Thyroid gland (tissue), 4 donors: ENCODE measurements around the gene ZNF655. TPM values are rescaled to one million over a fixed set of nuclear protein-coding genes. Genes with fewer than 3 reads are reported as not detected.

ENCODE experiments used
- DNase-seq, 2 donors: peaks; one replicate each; pipeline ENCODE4 v3.0.0-alpha.2; 2019
- H3K27ac ChIP-seq, 3 donors: fragments of 200-600 bp; sonication (generic); 1 replicate in 2 of 3; 2 replicates in 1 of 3; pipeline ENCODE4 v1.5.1; 2016 to 2019; ENCODE audit warnings: mild to moderate bottlenecking in 1 of 3, moderate library complexity in 1 of 3
- H3K27me3 ChIP-seq: fragments of 200-600 bp; sonication (generic); one replicate; pipeline ENCODE4 v1.5.1; 2019
- H3K36me3 ChIP-seq, 2 donors: fragments of 200-600 bp; sonication (generic); one replicate each; pipeline ENCODE4 v1.5.1; 2016 to 2019
- H3K4me1 ChIP-seq, 2 donors: fragments of 200-600 bp; sonication (generic); one replicate each; pipeline ENCODE4 v1.5.1; 2017 to 2019
- H3K4me3 ChIP-seq, 3 donors: fragments of 200-600 bp; sonication (generic); replicated peaks in 1 of 3; 1 replicate in 2 of 3; 2 replicates in 1 of 3; pipeline ENCODE4 v1.5.1; 2016; ENCODE audit warnings: mild to moderate bottlenecking in 1 of 3
- H3K9me3 ChIP-seq: fragments of 200-600 bp; sonication (generic); one replicate; pipeline ENCODE4 v1.5.1; 2017
- CTCF ChIP-seq, 6 experiments: fragments of 200-600 bp in 3 of 6; fragments of 450-650 bp in 3 of 6; sonication (generic) in 3 of 6; IDR thresholded peaks; one replicate each; pipeline ENCODE4 v1.5.1; 2016 to 2019; ENCODE audit warnings: antibody characterized with exemption in 6 of 6, mild to moderate bottlenecking in 2 of 6, inconsistent platforms in 1 of 6, moderate library complexity in 1 of 6
- POLR2A ChIP-seq, 2 donors: fragments of 450-650 bp; IDR thresholded peaks; one replicate each; pipeline ENCODE4 v1.6.1; 2017; ENCODE audit warnings: antibody characterized with exemption in 2 of 2, mild to moderate bottlenecking in 2 of 2, moderate library complexity in 1 of 2
- WGBS, 2 donors: methylation state at CpG; one replicate each; pipeline ENCODE4 v1.1.5; 2017; 5-methylcytosine and 5-hydroxymethylcytosine counted together
- intact Hi-C: fragments of 100-400 bp; cut with DNase I; formaldehyde crosslinking; loops from one replicate; pipeline ENCODE4 v1.15.1; 2023
- total RNA-seq, 4 donors: library from RNA; depleted of rRNA; stranded (reverse); fragments of >200 nt; gene quantifications; one replicate each; pipeline ENCODE4 v1.2.3, GENCODE V29; 2016

The ZNF655 gene
- total RNA-seq, 4 donors from 2014 or later: 113 to 144 (median 118) TPM

- H3K27me3 ChIP-seq: no peaks in the 10 kb centered on the region
- WGBS, 2 donors: 78 to 79% methylated on average over 3 of the region's 3 CpGs
- H3K4me3 ChIP-seq: no peak overlapping the region
- H3K9me3 ChIP-seq: no peaks in the 10 kb centered on the region
- no peak for DNase-seq
- intact Hi-C loops: loop anchor here (10.0 kb wide), 1 partner anchor 60 kb away; the partner anchor contains the start of genes FAM200A and ZNF655
- H3K4me1 ChIP-seq: peaks cover 9 to 11% of the 10 kb centered on the region in 2 donors
- no peak overlapping the region for H3K27ac ChIP-seq
- TF ChIP-seq POLR2A (IDR thresholded peaks at IDR 0.05): no peak
- TF ChIP-seq CTCF (IDR thresholded peaks at IDR 0.05): no peak
- H3K36me3 ChIP-seq: peaks cover 3 to 4% of the 10 kb centered on the region in 2 donors
Measured at GRCh38 chr7:99614495-99614894, 56.1 kb downstream of the ZNF655 start.

DNA sequence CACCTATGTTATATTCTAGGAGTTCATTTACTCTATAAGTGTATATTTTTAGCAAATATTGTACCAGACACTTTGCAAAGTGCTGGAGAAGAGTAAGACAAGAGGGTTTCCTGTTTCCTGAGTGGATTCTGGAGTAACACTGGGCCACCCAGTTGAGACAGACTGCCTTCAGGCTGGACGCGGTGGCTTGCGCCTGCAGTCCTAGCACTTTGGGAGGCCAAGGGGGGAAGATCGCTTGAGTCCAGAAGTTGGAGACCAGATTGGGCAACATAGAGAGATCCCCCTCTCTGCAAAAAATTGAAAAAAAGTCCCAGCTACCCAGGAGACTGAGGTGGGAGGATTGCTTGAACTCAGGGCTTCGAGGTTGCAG lies 57.5 kb downstream of the ZNF655 start:
- Histone ChIP-seq H3K27ac (peak overlapping the region in 1 of 3 donors; percentile 77), H3K4me3 (peak overlapping the region in 1 of 3 donors; percentile 97), H3K27me3 (no peaks in the 10 kb centered on the region), H3K4me1 (peaks cover 9 to 11% of the 10 kb centered on the region in 2 donors), H3K9me3 (no peaks in the 10 kb centered on the region), H3K36me3 (peaks cover 17 to 19% of the 10 kb centered on the region in 2 donors)
- 90 to 99% methylated on average over 5 of the region's 5 CpGs for WGBS, 2 donors
- intact Hi-C loops: loop anchor here (10.0 kb wide), 1 partner anchor 61 kb away; the partner anchor contains the start of genes FAM200A and ZNF655
- no peak for TF ChIP-seq POLR2A (IDR thresholded peaks at IDR 0.05)
- TF ChIP-seq CTCF (IDR thresholded peaks at IDR 0.05): no peak
- DNase-seq: no peak

DNA sequence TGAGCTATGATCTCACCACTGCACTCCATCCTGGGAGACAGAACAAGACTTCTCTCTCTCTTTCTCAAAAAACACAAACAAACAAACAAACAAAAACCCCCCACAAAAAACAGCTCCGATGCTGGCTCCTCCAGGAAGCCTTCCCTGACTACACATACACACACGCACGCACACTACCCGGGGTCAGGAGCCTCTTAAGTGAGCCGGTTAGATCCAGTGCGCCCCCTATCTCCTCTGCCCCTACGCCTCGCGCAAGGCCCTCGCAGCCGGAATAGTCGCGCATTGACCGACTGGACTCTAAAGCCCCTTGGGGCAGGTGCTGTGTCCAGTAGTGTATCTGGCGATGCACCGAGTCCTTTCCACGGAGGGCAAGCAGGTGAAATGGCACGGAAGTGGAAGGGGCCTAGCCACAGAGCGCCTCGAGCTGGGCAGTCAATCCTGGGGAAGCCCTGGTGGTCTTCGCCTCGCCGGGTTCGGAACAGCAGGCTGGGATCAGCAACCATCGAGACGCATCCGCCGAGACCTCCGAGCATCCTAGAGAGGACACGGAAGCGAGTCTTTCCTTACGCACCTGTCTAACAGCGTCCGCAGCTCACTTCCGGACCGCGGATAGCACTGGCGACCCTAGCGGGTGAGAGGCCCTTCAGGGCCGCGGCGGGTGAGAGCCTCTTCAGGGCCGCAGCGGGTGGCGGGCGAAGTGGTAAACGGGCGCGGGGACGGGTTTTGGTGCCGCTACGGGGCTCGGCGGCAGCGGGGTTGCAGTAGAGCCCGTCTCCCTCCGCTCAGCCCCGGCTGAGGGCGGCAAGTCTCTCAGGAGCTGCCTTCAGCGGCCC lies 58.1 kb downstream of the ZNF655 start, which contains the start of gene ZSCAN25:
Gene ZSCAN25 (plus strand): TSS at position 588 of the 833 bp plus-strand sequence. CDS start 2,661 bp downstream, outside the sequence.
- Histone ChIP-seq H3K4me1 (peaks cover 9 to 11% of the 10 kb centered on the region in 2 donors), H3K27me3 (no peaks in the 10 kb centered on the region), H3K9me3 (no peaks in the 10 kb centered on the region), H3K27ac (peak within 1 kb of the TSS in 2 of 3 donors; percentile 77 to 79), H3K36me3 (peaks cover 23% of the 10 kb centered on the region in 2 donors), H3K4me3 (peak within 1 kb of the TSS; percentile 60 to 97 (median 96))
- peak in 2 of 6 experiments; percentile 9 to 10 for TF ChIP-seq CTCF (IDR thresholded peaks at IDR 0.05)
- peak in 1 of 2 donors; percentile 59 for TF ChIP-seq POLR2A (IDR thresholded peaks at IDR 0.05)
- DNase-seq: peak; percentile 82 to 87
- intact Hi-C loops: loop anchor here (10.0 kb wide), 1 partner anchor 62 kb away; the partner anchor contains the start of genes FAM200A and ZNF655
- WGBS, 2 donors: 2% methylated on average over 15 to 21 of the region's 60 CpGs

GRCh38 chr7:99617192-99617781 lies 58.8 kb downstream of the ZNF655 start:
- peaks cover 29 to 30% of the 10 kb centered on the region in 2 donors for H3K36me3 ChIP-seq
- no peaks in the 10 kb centered on the region for H3K27me3 ChIP-seq
- no peak for TF ChIP-seq POLR2A (IDR thresholded peaks at IDR 0.05)
- no peak for TF ChIP-seq CTCF (IDR thresholded peaks at IDR 0.05)
- 16 to 22% methylated on average over 19 to 22 of the region's 22 CpGs for WGBS, 2 donors
- intact Hi-C loops: loop anchor here (10.0 kb wide), 1 partner anchor 62 kb away; the partner anchor contains the start of genes FAM200A and ZNF655
- H3K9me3 ChIP-seq: no peaks in the 10 kb centered on the region
- H3K4me3 ChIP-seq: peak overlapping the region; percentile 60 to 97 (median 96)
- H3K4me1 ChIP-seq: peaks cover 9 to 11% of the 10 kb centered on the region in 2 donors
- peak overlapping the region in 2 of 3 donors; percentile 77 to 79 for H3K27ac ChIP-seq
- no peak for DNase-seq
